CD14-positive monocyte (primary cell): ENCODE measurements around the gene PCNT. TPM values are rescaled to one million over a fixed set of nuclear protein-coding genes. Genes with fewer than 3 reads are reported as not detected.

Experiments used
- DNase-seq, 3 donors: peaks; one replicate each; pipeline ENCODE4 v3.0.0-alpha.2; 2011 to 2022
- H2AFZ ChIP-seq: 2 replicates; pipeline ENCODE4 v1.6.0; 2012; ENCODE audit warnings: mild to moderate bottlenecking, low read depth, low read length, inconsistent platforms; ENCODE audit not compliant: insufficient read depth, poor library complexity, severe bottlenecking
- H3K27ac ChIP-seq, 2 donors: 1 replicate in 1 of 2; 2 replicates in 1 of 2; pipeline ENCODE4 v1.5.1; 2012 to 2013; ENCODE audit warnings: low read length in 2 of 2, control low read depth in 1 of 2, inconsistent platforms in 1 of 2, low read depth in 1 of 2, mild to moderate bottlenecking in 1 of 2
- H3K27me3 ChIP-seq, 2 donors: one replicate each; pipeline versions ENCODE4 v1.6.0 to v1.6.1; 2011 to 2013; ENCODE audit warnings: low read length in 2 of 2; ENCODE audit not compliant: control insufficient read depth in 2 of 2, insufficient read depth in 2 of 2
- H3K36me3 ChIP-seq, 2 donors: replicated peaks in 1 of 2; 1 replicate in 1 of 2; 2 replicates in 1 of 2; pipeline versions ENCODE4 v1.5.1 to v1.6.1; 2012 to 2013; ENCODE audit warnings: low read length in 2 of 2, control low read depth in 1 of 2, inconsistent platforms in 1 of 2, mild to moderate bottlenecking in 1 of 2; ENCODE audit not compliant: insufficient read depth in 2 of 2, control insufficient read depth in 1 of 2
- H3K4me1 ChIP-seq, 2 donors: 1 replicate in 1 of 2; 2 replicates in 1 of 2; pipeline versions ENCODE4 v1.5.1 to v1.6.1; 2012 to 2013; ENCODE audit warnings: low read length in 2 of 2, control low read depth in 1 of 2, inconsistent platforms in 1 of 2, mild to moderate bottlenecking in 1 of 2, moderate library complexity in 1 of 2; ENCODE audit not compliant: insufficient read depth in 2 of 2, control insufficient read depth in 1 of 2
- H3K4me2 ChIP-seq: replicated peaks from 2 replicates; pipeline ENCODE3; 2012; ENCODE audit warnings: low read length, moderate library complexity, mild to moderate bottlenecking; ENCODE audit not compliant: poor library complexity, severe bottlenecking; ENCODE audit errors: extremely low read depth
- H3K4me3 ChIP-seq, 3 experiments: fragments of 200-600 bp in 1 of 3; sonication (generic) in 1 of 3; replicated peaks in 1 of 3; 1 replicate in 2 of 3; 2 replicates in 1 of 3; pipeline ENCODE4 v1.5.1; 2011 to 2013; ENCODE audit warnings: low read length in 3 of 3, mild to moderate bottlenecking in 3 of 3, control low read depth in 2 of 3, low read depth in 2 of 3, inconsistent platforms in 1 of 3, moderate library complexity in 1 of 3
- H3K79me2 ChIP-seq: 2 replicates; pipeline ENCODE4 v1.6.0; 2012; ENCODE audit warnings: mild to moderate bottlenecking, control low read depth, inconsistent platforms, low read length, moderate library complexity; ENCODE audit not compliant: insufficient read depth
- H3K9ac ChIP-seq: 2 replicates; pipeline ENCODE4 v1.6.0; 2017; ENCODE audit warnings: low read length, mild to moderate bottlenecking; ENCODE audit not compliant: insufficient read depth, poor library complexity, severe bottlenecking
- H3K9me3 ChIP-seq, 2 donors: replicated peaks in 1 of 2; 1 replicate in 1 of 2; 2 replicates in 1 of 2; pipeline versions ENCODE4 v1.5.1 to v1.6.1; 2012 to 2013; ENCODE audit warnings: low read length in 2 of 2, control low read depth in 1 of 2; ENCODE audit not compliant: control insufficient read depth in 1 of 2, insufficient read depth in 1 of 2
- H4K20me1 ChIP-seq: 2 replicates; pipeline ENCODE4 v1.6.0; 2012; ENCODE audit warnings: mild to moderate bottlenecking, low read length, control low read depth, moderate library complexity; ENCODE audit not compliant: insufficient read depth
- H3K27ac Mint-ChIP-seq, 7 donors: one replicate each; pipeline ENCODE4 v1.8.0; 2020; ENCODE audit warnings: mild to moderate bottlenecking in 7 of 7, mixed read lengths in 7 of 7, moderate library complexity in 6 of 7, inconsistent platforms in 2 of 7
- H3K27me3 Mint-ChIP-seq, 3 donors: one replicate each; pipeline ENCODE4 v1.8.0; 2021 to 2022; ENCODE audit warnings: low read depth in 3 of 3, mild to moderate bottlenecking in 3 of 3, mixed read lengths in 3 of 3, moderate library complexity in 3 of 3, inconsistent platforms in 1 of 3
- H3K36me3 Mint-ChIP-seq, 2 donors: one replicate each; pipeline ENCODE4 v1.8.0; 2020; ENCODE audit warnings: mixed read lengths in 2 of 2, inconsistent platforms in 1 of 2, mild to moderate bottlenecking in 1 of 2
- H3K4me1 Mint-ChIP-seq: one replicate; pipeline ENCODE4 v1.8.0; 2020; ENCODE audit warnings: mild to moderate bottlenecking, mixed read lengths
- H3K4me3 Mint-ChIP-seq, 2 donors: one replicate each; pipeline ENCODE4 v1.8.0; 2020; ENCODE audit warnings: mild to moderate bottlenecking in 2 of 2, mixed read lengths in 2 of 2, moderate library complexity in 1 of 2
- H3K9me3 Mint-ChIP-seq, 7 donors: one replicate each; pipeline ENCODE4 v1.8.0; 2020 to 2022; ENCODE audit warnings: mixed read lengths in 7 of 7, mild to moderate bottlenecking in 6 of 7, moderate library complexity in 6 of 7, inconsistent platforms in 2 of 7
- CTCF ChIP-seq: fragments of 200-600 bp; IDR thresholded peaks from one replicate; pipeline ENCODE4 v1.8.0; 2022; ENCODE audit warnings: antibody characterized with exemption, mild to moderate bottlenecking
- WGBS: methylation state at CpG from one replicate; pipeline ENCODE4 v1.1.5; 2013; ENCODE audit warnings: missing lambda C conversion rate; ENCODE audit not compliant: insufficient coverage; 5-methylcytosine and 5-hydroxymethylcytosine counted together
- intact Hi-C, 2 donors: fragments of 100-400 bp; cut with micrococcal nuclease; formaldehyde crosslinking; loops; one replicate each; pipeline versions ENCODE4 v1.15.0 to v1.15.1; 2023
- polyA plus RNA-seq, 3 donors: library from polyadenylated mRNA; depleted of rRNA in 1 of 3; unstranded in 2 of 3; stranded (reverse) in 1 of 3; fragments of 300-500 nt in 2 of 3; fragments of >200 nt in 1 of 3; fragmentation: Illumina TruSeq in 2 of 3; gene quantifications; 1 replicate in 2 of 3; 2 replicates in 1 of 3; pipeline ENCODE4 v1.2.3, GENCODE V29; 2012 to 2021

The PCNT gene
- polyA plus RNA-seq, 3 donors: 4.2 to 16.3 (median 5.1) TPM

DNA sequence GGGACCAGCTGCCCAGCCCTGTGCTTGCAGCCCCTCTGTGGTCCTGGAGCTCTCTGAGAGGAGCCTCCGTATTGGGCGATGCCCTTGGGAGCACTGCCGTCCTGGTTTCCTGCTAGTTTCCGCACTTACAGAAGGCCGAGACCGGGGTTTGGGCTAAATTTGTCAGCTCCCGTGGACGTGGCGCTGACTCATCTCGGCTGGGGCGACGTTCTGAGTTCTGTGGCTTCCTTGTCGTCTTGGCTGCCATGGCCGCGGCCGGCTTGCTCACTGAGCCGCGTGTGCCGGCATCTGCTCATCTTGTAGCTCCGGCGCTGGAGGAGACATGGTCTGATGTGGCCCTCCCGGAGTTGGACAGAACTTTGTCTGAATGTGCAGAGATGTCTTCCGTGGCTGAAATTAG is 64.9 kb downstream of the PCNT start:
- Mint-ChIP-seq H3K36me3 (peaks cover 79 to 99% of the 10 kb centered on the region in 2 donors), H3K27ac (peak overlapping the region in 1 of 7 donors; percentile 65), H3K4me1 (no peaks in the 10 kb centered on the region), H3K4me3 (no peak overlapping the region), H3K27me3 (no peaks in the 10 kb centered on the region), H3K9me3 (peaks cover 0 to 10% (median 5%) of the 10 kb centered on the region in 7 donors)
- Histone ChIP-seq H3K36me3 (peaks cover 69 to 93% of the 10 kb centered on the region in 2 donors), H3K4me1 (no peaks in the 10 kb centered on the region), H3K27ac (no peak overlapping the region), H4K20me1 (no peaks in the 10 kb centered on the region), H3K9ac (no peak overlapping the region), H3K4me3 (no peak overlapping the region), H3K79me2 (peaks cover 6% of the 10 kb centered on the region), H3K9me3 (peaks cover 0 to 4% of the 10 kb centered on the region in 2 donors), H3K27me3 (no peaks in the 10 kb centered on the region), H2AFZ (no peak overlapping the region), H3K4me2 (no peak overlapping the region)
- intact Hi-C loops: no loop called here
- DNase-seq: no peak
- no peak for TF ChIP-seq CTCF
- WGBS: 89% methylated on average over 23 of the region's 23 CpGs

- no peak overlapping the region for H3K27ac ChIP-seq
- H3K9ac ChIP-seq: no peak overlapping the region
- Mint-ChIP-seq H3K9me3 (no peaks in the 10 kb centered on the region), H3K4me3 (no peak overlapping the region), H3K27ac (peak overlapping the region in 2 of 7 donors; percentile 57 to 62), H3K27me3 (no peaks in the 10 kb centered on the region), H3K4me1 (no peaks in the 10 kb centered on the region), H3K36me3 (peaks cover 70 to 88% of the 10 kb centered on the region in 2 donors)
- no peaks in the 10 kb centered on the region for H4K20me1 ChIP-seq
- H3K79me2 ChIP-seq: no peaks in the 10 kb centered on the region
- DNase-seq: no peak
- H3K4me3 ChIP-seq: no peak overlapping the region
- H3K9me3 ChIP-seq: no peaks in the 10 kb centered on the region
- intact Hi-C loops: no loop called here
- H3K36me3 ChIP-seq: peaks cover 61 to 85% of the 10 kb centered on the region in 2 donors
- no peaks in the 10 kb centered on the region for H3K27me3 ChIP-seq
- WGBS: 98% methylated on average over 28 of the region's 29 CpGs
- no peak overlapping the region for H2AFZ ChIP-seq
- H3K4me1 ChIP-seq: no peaks in the 10 kb centered on the region
- TF ChIP-seq CTCF: no peak
- H3K4me2 ChIP-seq: no peak overlapping the region
Measured at GRCh38 chr21:46390603-46391545, 66.9 kb downstream of the PCNT start.
